H1 (cell line): ENCODE data around the gene ZNF486. TPM values are rescaled to one million over a fixed set of nuclear protein-coding genes. Genes with fewer than 3 reads are reported as not detected.

Source experiments
- CTCF ChIA-PET: fragments of 300-600 bp; sonication (Branson Sonifier 250); formaldehyde crosslinking; loops from one replicate; lab custom pipeline; 2021; ENCODE audit not compliant: partially characterized antibody; lab: Charles Lee
- POLR2A ChIA-PET: fragments of 300-600 bp; sonication (Branson Sonifier 250); formaldehyde crosslinking; loops from one replicate; lab custom pipeline; 2021; ENCODE audit warnings: inconsistent platforms; ENCODE audit not compliant: partially characterized antibody; lab: Charles Lee
- DNase-seq, 2 experiments: peaks; one replicate each; pipeline versions ENCODE4 v3.0.0 to v3.0.0-alpha.2; 2010 to 2022; ENCODE audit warnings: low spot score in 2 of 2, low read depth in 1 of 2, mixed read lengths in 1 of 2
- FAIRE-seq: peaks from 2 replicates; lab custom pipeline; 2011; peaks lifted over from hg19 to GRCh38; lab: Jason Lieb, UNC
- H2AFZ ChIP-seq: 2 replicates; pipeline ENCODE4 v1.8.1; 2012; ENCODE audit warnings: low read length, inconsistent platforms
- H2AK5ac ChIP-seq: 2 replicates; pipeline ENCODE4 v1.6.1; 2013; ENCODE audit warnings: low read depth, low read length
- H2BK120ac ChIP-seq: replicated peaks from 2 replicates; pipeline ENCODE3; 2013; ENCODE audit warnings: low read depth, low read length, inconsistent platforms
- H2BK12ac ChIP-seq: 2 replicates; pipeline ENCODE4 v1.6.1; 2013; ENCODE audit warnings: low read depth, low read length
- H2BK15ac ChIP-seq: 2 replicates; pipeline ENCODE4 v1.6.1; 2013; ENCODE audit warnings: low read length
- H2BK20ac ChIP-seq: 2 replicates; pipeline ENCODE4 v1.6.1; 2013; ENCODE audit warnings: low read length
- H2BK5ac ChIP-seq: 2 replicates; pipeline ENCODE4 v1.6.1; 2013; ENCODE audit warnings: low read depth, low read length
- H3K14ac ChIP-seq: 2 replicates; pipeline ENCODE4 v1.6.1; 2013; ENCODE audit warnings: inconsistent platforms; ENCODE audit not compliant: insufficient read length
- H3K18ac ChIP-seq: 2 replicates; pipeline ENCODE4 v1.6.1; 2013; ENCODE audit warnings: low read length; ENCODE audit errors: extremely low read depth
- H3K23ac ChIP-seq: 2 replicates; pipeline ENCODE4 v1.6.1; 2013; ENCODE audit warnings: inconsistent platforms; ENCODE audit not compliant: insufficient read length
- H3K23me2 ChIP-seq: 2 replicates; pipeline ENCODE4 v1.6.1; 2013; ENCODE audit warnings: low read depth, low read length
- H3K27ac ChIP-seq: 2 replicates; pipeline ENCODE4 v1.6.1; 2011; ENCODE audit warnings: low read depth, low read length, inconsistent platforms
- H3K27me3 ChIP-seq, 4 experiments: replicated peaks in 1 of 4; 1 replicate in 1 of 4; 2 replicates in 3 of 4; pipeline versions ENCODE4 v1.6.1 to v1.8.1; 2011 to 2013; ENCODE audit warnings: low read length in 3 of 4, mild to moderate bottlenecking in 3 of 4, inconsistent platforms in 2 of 4, mixed read lengths in 2 of 4, moderate library complexity in 1 of 4; ENCODE audit not compliant: control insufficient read depth in 3 of 4, insufficient read depth in 3 of 4; ENCODE audit errors: extremely low read depth in 1 of 4
- H3K36me3 ChIP-seq, 4 experiments: 2 replicates each; pipeline versions ENCODE4 v1.6.1 to v1.8.1; 2011 to 2013; ENCODE audit warnings: mild to moderate bottlenecking in 4 of 4, low read length in 3 of 4, moderate library complexity in 2 of 4, control low read depth in 1 of 4, inconsistent platforms in 1 of 4; ENCODE audit not compliant: insufficient read depth in 4 of 4, control insufficient read depth in 2 of 4
- H3K4ac ChIP-seq: replicated peaks from 2 replicates; pipeline ENCODE3; 2013; ENCODE audit warnings: low read length, low read depth, mixed read lengths, inconsistent platforms; ENCODE audit not compliant: insufficient read length
- H3K4me1 ChIP-seq, 4 experiments: replicated peaks in 1 of 4; 1 replicate in 1 of 4; 2 replicates in 3 of 4; pipeline versions ENCODE4 v1.6.1 to v1.8.1; 2011 to 2013; ENCODE audit warnings: low read length in 3 of 4, inconsistent platforms in 2 of 4, mixed read lengths in 1 of 4; ENCODE audit not compliant: insufficient read depth in 4 of 4, control insufficient read depth in 3 of 4
- H3K4me2 ChIP-seq, 2 experiments: 2 replicates each; pipeline versions ENCODE4 v1.6.1 to v1.8.1; 2011 to 2013; ENCODE audit warnings: low read depth in 2 of 2, low read length in 2 of 2, control low read depth in 1 of 2, inconsistent platforms in 1 of 2, mild to moderate bottlenecking in 1 of 2; ENCODE audit not compliant: insufficient read depth in 1 of 2
- H3K4me3 ChIP-seq, 4 experiments: fragments of 200-600, 300-600 bp in 1 of 4; sonication (generic), shearing (Covaris generic), sonication (Bioruptor Twin) in 1 of 4; 2 replicates each; pipeline versions ENCODE4 v1.5.1 to v1.8.1; 2011 to 2016; ENCODE audit warnings: low read length in 4 of 4, low read depth in 3 of 4, control low read depth in 2 of 4, inconsistent platforms in 2 of 4, mild to moderate bottlenecking in 2 of 4, mixed read lengths in 1 of 4, moderate library complexity in 1 of 4; ENCODE audit not compliant: insufficient read depth in 2 of 4; ENCODE audit errors: extremely low read depth in 1 of 4
- H3K56ac ChIP-seq: replicated peaks from 2 replicates; pipeline ENCODE3; 2013; ENCODE audit warnings: low read depth, mild to moderate bottlenecking, mixed read lengths, low read length, inconsistent platforms; ENCODE audit not compliant: insufficient read length
- H3K79me1 ChIP-seq: 2 replicates; pipeline ENCODE4 v1.6.1; 2013; ENCODE audit warnings: low read depth, low read length, control low read depth
- H3K79me2 ChIP-seq, 2 experiments: 2 replicates each; pipeline versions ENCODE4 v1.6.1 to v1.8.1; 2012 to 2013; ENCODE audit warnings: low read length in 2 of 2, mild to moderate bottlenecking in 2 of 2, inconsistent platforms in 1 of 2; ENCODE audit not compliant: insufficient read depth in 2 of 2, control insufficient read depth in 1 of 2
- H3K9ac ChIP-seq, 4 experiments: replicated peaks in 1 of 4; 1 replicate in 1 of 4; 2 replicates in 3 of 4; pipeline versions ENCODE4 v1.6.1 to v1.8.1; 2011 to 2013; ENCODE audit warnings: low read depth in 3 of 4, low read length in 3 of 4, control low read depth in 2 of 4, mild to moderate bottlenecking in 2 of 4, moderate library complexity in 2 of 4, inconsistent platforms in 1 of 4; ENCODE audit errors: extremely low read depth in 1 of 4
- H3K9me3 ChIP-seq, 2 experiments: 2 replicates each; pipeline versions ENCODE4 v1.6.1 to v1.8.1; 2012 to 2013; ENCODE audit warnings: mild to moderate bottlenecking in 2 of 2, moderate library complexity in 2 of 2, control low read depth in 1 of 2, inconsistent platforms in 1 of 2, low read depth in 1 of 2, low read length in 1 of 2, mixed read lengths in 1 of 2; ENCODE audit not compliant: insufficient read depth in 2 of 2
- H4K20me1 ChIP-seq, 2 experiments: replicated peaks in 1 of 2; 2 replicates each; pipeline versions ENCODE3 to v1.8.1; 2011 to 2013; ENCODE audit warnings: inconsistent platforms in 2 of 2, low read length in 2 of 2, mild to moderate bottlenecking in 1 of 2; ENCODE audit not compliant: insufficient read depth in 2 of 2, control insufficient read depth in 1 of 2
- H4K5ac ChIP-seq: 2 replicates; pipeline ENCODE4 v1.6.1; 2013; ENCODE audit warnings: low read length, low read depth, mixed read lengths, inconsistent platforms; ENCODE audit not compliant: insufficient read length
- H4K8ac ChIP-seq: 2 replicates; pipeline ENCODE4 v1.8.0; 2013; ENCODE audit warnings: mild to moderate bottlenecking, moderate library complexity, low read length, inconsistent platforms; ENCODE audit not compliant: insufficient read depth; ENCODE audit errors: extremely low read depth
- H4K91ac ChIP-seq: replicated peaks from 2 replicates; pipeline ENCODE3; 2013; ENCODE audit warnings: low read length, mixed read lengths, inconsistent platforms; ENCODE audit not compliant: insufficient read length
- BCL11A ChIP-seq, 2 experiments: IDR thresholded peaks; one replicate each; pipeline ENCODE4 v1.6.1; 2011; ENCODE audit warnings: low read depth in 2 of 2, low read length in 2 of 2, mild to moderate bottlenecking in 2 of 2
- E2F6 ChIP-seq: IDR thresholded peaks from 2 replicates; pipeline ENCODE4 v1.6.1; 2012; ENCODE audit warnings: inconsistent platforms
- HDAC2 ChIP-seq, 2 experiments: fragments of 300-600 bp in 1 of 2; sonication (generic) in 1 of 2; IDR thresholded peaks; 2 replicates each; pipeline ENCODE4 v1.6.1; 2011 to 2012; ENCODE audit warnings: low read depth in 2 of 2, low read length in 2 of 2, mild to moderate bottlenecking in 2 of 2, moderate library complexity in 2 of 2, borderline replicate concordance in 1 of 2, inconsistent platforms in 1 of 2
- KDM4A ChIP-seq: IDR thresholded peaks from one replicate; pipeline ENCODE4 v1.7.1; 2012; ENCODE audit warnings: low read depth, mild to moderate bottlenecking, moderate library complexity, low read length, inconsistent platforms; ENCODE audit not compliant: severe bottlenecking
- POLR2A ChIP-seq, 2 experiments: IDR thresholded peaks; 1 replicate in 1 of 2; 2 replicates in 1 of 2; pipeline ENCODE4 v1.6.1; 2011; ENCODE audit warnings: low read depth in 2 of 2, low read length in 2 of 2, mild to moderate bottlenecking in 2 of 2; ENCODE audit errors: control extremely low read depth in 1 of 2
- SP4 ChIP-seq: IDR thresholded peaks from 2 replicates; pipeline ENCODE4 v1.6.1; 2012; ENCODE audit warnings: low read length, inconsistent platforms
- WGBS, 2 experiments: shearing (Covaris generic) in 1 of 2; methylation state at CpG; one replicate each; pipeline versions ENCODE4 v1.1.6 to v1.1.7; 2013 to 2015; ENCODE audit warnings: low lambda C conversion rate in 2 of 2, mixed read lengths in 2 of 2, inconsistent platforms in 1 of 2, low coverage in 1 of 2, missing lambda C conversion rate in 1 of 2; ENCODE audit not compliant: insufficient replicate concordance in 2 of 2, insufficient coverage in 1 of 2, insufficient read length in 1 of 2; ENCODE audit errors: extremely low coverage in 1 of 2, missing lambda C conversion rate in 1 of 2; 5-methylcytosine and 5-hydroxymethylcytosine counted together
- polyA plus RNA-seq, 7 experiments: library from polyadenylated mRNA; depleted of rRNA in 3 of 7; stranded (reverse) in 5 of 7; unstranded in 2 of 7; fragments of >200 nt in 5 of 7; fragments of 200-250 nt in 2 of 7; gene quantifications; 1 replicate in 5 of 7; 2 replicates in 1 of 7; 4 replicates in 1 of 7; pipeline versions ENCODE4 v1.2.1 to v1.2.3, GENCODE V29; 2011 to 2013; ENCODE audit warnings: missing spikeins in 2 of 7, mixed read lengths in 2 of 7
- total RNA-seq: library from RNA; stranded (reverse); fragmentation: NEBNext Ultra II Directional; extraction: Animal tissue kit (Norgen Biotek cat#: 25700); gene quantifications from 2 replicates; pipeline ENCODE4 v1.2.1, GENCODE V29; 2021

ZNF486 gene
- total and polyA plus RNA-seq, 2 of the 8 experiments (the other 6 are each of a cell fraction or from before 2014, with no cell fraction given) = 10.7 to 23.4 TPM

GRCh38 chr19:20167651-20168122 lies 673 bp downstream of the ZNF486 start:
- H3K27me3 ChIP-seq = no peaks in the 10 kb centered on the region
- no peak overlapping the region for H4K5ac ChIP-seq
- no peak overlapping the region for H4K91ac ChIP-seq
- H3K9me3 ChIP-seq = no peaks in the 10 kb centered on the region
- peak overlapping the region; percentile 80; the same call in 1 of the 2 replicates for H3K27ac ChIP-seq
- H3K4me3 ChIP-seq = peak overlapping the region; percentile 70 to 94 (median 82)
- H3K23ac ChIP-seq = no peak overlapping the region
- no peak overlapping the region for H2AFZ ChIP-seq
- ChIA-PET POLR2A (interaction anchor here (0.8 to 3.9 kb wide), 28 partner anchors 9 to 307 kb away, joined by 3 to 21 read pairs (median 6); partner anchors contain the start of gene ZNF90), CTCF (interaction anchor here (0.9 to 1.9 kb wide), 3 partner anchors 13 to 170 kb away, joined by 3 to 9 read pairs (median 3); no protein-coding TSS in a partner anchor)
- H2BK5ac ChIP-seq = peak overlapping the region; percentile 96
- H2AK5ac ChIP-seq = no peak overlapping the region
- H3K4ac ChIP-seq = no peak overlapping the region
- no peaks in the 10 kb centered on the region; the same call in 1 of the 2 replicates for H3K79me1 ChIP-seq
- H3K79me2 ChIP-seq = peaks cover 3 to 47% of the 10 kb centered on the region in 2 experiments; a peak in 3 of 4 replicates
- TF ChIP-seq KDM4A = no peak
- TF ChIP-seq BCL11A (IDR thresholded peaks at IDR 0.05; ENCODE audit: low read depth in 2 of 2, low read length in 2 of 2) = no peak
- TF ChIP-seq HDAC2 (IDR thresholded peaks at IDR 0.05; ENCODE audit: borderline replicate concordance in 1 of 2, low read depth in 2 of 2, low read length in 2 of 2) = no peak
- no peak for TF ChIP-seq POLR2A (IDR thresholded peaks at IDR 0.05; ENCODE audit: control extremely low read depth in 1 of 2, low read depth in 2 of 2, low read length in 2 of 2)
- no peak for TF ChIP-seq E2F6
- no peak for TF ChIP-seq SP4
- H2BK15ac ChIP-seq = no peak overlapping the region
- no peak for DNase-seq
- H3K14ac ChIP-seq = no peak overlapping the region
- FAIRE-seq = peak; percentile 19
- WGBS, 2 experiments = 9% methylated on average over 19 of the region's 22 CpGs; no CpG with 5 or more reads in 1 of the 2 experiments
- peak overlapping the region; percentile 62 to 66 for H3K4me2 ChIP-seq
- no peak overlapping the region for H3K56ac ChIP-seq
- H4K8ac ChIP-seq = peak overlapping the region; percentile 93; the same call in 1 of the 2 replicates
- no peaks in the 10 kb centered on the region for H3K23me2 ChIP-seq
- no peak overlapping the region for H2BK120ac ChIP-seq
- no peak overlapping the region; the same call in 1 of the 2 replicates for H2BK12ac ChIP-seq
- peak overlapping the region; percentile 69 to 92 (median 84) for H3K9ac ChIP-seq
- peak overlapping the region; percentile 65; the same call in 1 of the 2 replicates for H3K18ac ChIP-seq
- no peaks in the 10 kb centered on the region for H4K20me1 ChIP-seq
- no peak overlapping the region for H2BK20ac ChIP-seq
- H3K36me3 ChIP-seq = peaks cover 0 to 21% (median 10%) of the 10 kb centered on the region in 4 experiments; a peak in 6 of 8 replicates
- H3K4me1 ChIP-seq = peaks cover 0 to 5% (median 0%) of the 10 kb centered on the region in 4 experiments; a peak in 1 of 7 replicates
